A549 (cell line): ENCODE data around the gene ZNF354C. TPM values are rescaled to one million over a fixed set of nuclear protein-coding genes. Genes with fewer than 3 reads are reported as not detected.

Source experiments
- ATAC-seq, 2 experiments: fragments of 200-7000 bp in 1 of 2; fragments of >200 bp in 1 of 2; cut with Nextera tagmentation in 1 of 2; cut with Tn5 transposase in 1 of 2; 3 replicates each; pipeline versions ENCODE4 v1.8.0 to v1.9.1; 2018 to 2020; ENCODE audit warnings: mild to moderate bottlenecking in 1 of 2, moderate library complexity in 1 of 2
- CTCF ChIA-PET: fragments of 300-600 bp; sonication (Branson Sonifier 250); formaldehyde crosslinking; extraction: SDS; loops from one replicate; lab custom pipeline; 2021; ENCODE audit warnings: antibody characterized with exemption, inconsistent platforms; lab: Yijun Ruan, JAX
- POLR2A ChIA-PET: fragments of 350-600 bp; formaldehyde crosslinking; extraction: SDS; loops from one replicate; lab custom pipeline; 2021; ENCODE audit warnings: antibody characterized with exemption, inconsistent platforms; lab: Yijun Ruan, JAX
- DNase-seq, 2 experiments: peaks; one replicate each; pipeline versions ENCODE4 v3.0.0 to v3.0.0-alpha.2; 2011 to 2016; ENCODE audit warnings: low read depth in 1 of 2, low spot score in 1 of 2
- FAIRE-seq: peaks from 2 replicates; lab custom pipeline; 2011; peaks lifted over from hg19 to GRCh38; lab: Jason Lieb, UNC
- H3K27ac ChIP-seq, 2 experiments: fragments of >200 bp; sonication (Bioruptor Twin); formaldehyde crosslinking; 3 replicates each; pipeline ENCODE4 v1.5.1; 2016 to 2017
- H3K4me1 ChIP-seq: fragments of >200 bp; sonication (Bioruptor Twin); formaldehyde crosslinking; 3 replicates; pipeline ENCODE4 v1.6.1; 2016
- H3K4me2 ChIP-seq: fragments of >200 bp; sonication (Bioruptor Twin); formaldehyde crosslinking; 3 replicates; pipeline ENCODE4 v1.6.1; 2016
- H3K4me3 ChIP-seq: fragments of >200 bp; sonication (Bioruptor Twin); formaldehyde crosslinking; 3 replicates; pipeline ENCODE4 v1.5.1; 2016
- H3K9me3 ChIP-seq: fragments of >200 bp; sonication (Bioruptor Twin); formaldehyde crosslinking; 3 replicates; pipeline ENCODE4 v1.6.1; 2016
- CEBPB ChIP-seq, 2 experiments: fragments of >200 bp in 1 of 2; sonication (Bioruptor Twin) in 1 of 2; formaldehyde crosslinking in 1 of 2; IDR thresholded peaks; 2 replicates each; pipeline ENCODE4 v1.6.1; 2012 to 2016
- CHD4 ChIP-seq: fragments of 200-600 bp; sonication (generic); IDR thresholded peaks from 2 replicates; pipeline ENCODE4 v1.6.1; 2016; ENCODE audit warnings: antibody characterized with exemption, mild to moderate bottlenecking, borderline replicate concordance
- EHMT2 ChIP-seq: fragments of 200-600 bp; sonication (generic); IDR thresholded peaks from 2 replicates; pipeline ENCODE4 v1.6.1; 2016; ENCODE audit warnings: antibody characterized with exemption, low read depth, mild to moderate bottlenecking, moderate library complexity
- FOSB ChIP-seq: fragments of 250-450 bp; sonication (Bioruptor Pico); IDR thresholded peaks from 2 replicates; pipeline ENCODE4 v1.5.0; 2020; ENCODE audit warnings: mild to moderate bottlenecking, moderate library complexity
- FOSL2 ChIP-seq, 2 experiments: fragments of 450-650 bp in 1 of 2; fragments of >200 bp in 1 of 2; sonication (Bioruptor Twin) in 1 of 2; formaldehyde crosslinking; IDR thresholded peaks; 2 replicates each; pipeline versions ENCODE4 v1.5.0 to v1.6.1; 2016 to 2020; ENCODE audit warnings: mild to moderate bottlenecking in 1 of 2, moderate library complexity in 1 of 2
- FOXS1 ChIP-seq: fragments of 250-450 bp; sonication (Bioruptor Pico); IDR thresholded peaks from 2 replicates; pipeline ENCODE4 v1.5.0; 2020; ENCODE audit warnings: mild to moderate bottlenecking, moderate library complexity
- GATA3 ChIP-seq: IDR thresholded peaks from 2 replicates; pipeline ENCODE4 v1.6.1; 2012; ENCODE audit warnings: borderline replicate concordance
- HEYL ChIP-seq: fragments of 250-450 bp; sonication (Bioruptor Pico); IDR thresholded peaks from 2 replicates; pipeline ENCODE4 v1.8.0; 2021; ENCODE audit warnings: mild to moderate bottlenecking, moderate library complexity
- HOXB5 ChIP-seq: fragments of 250-450 bp; sonication (Bioruptor Pico); IDR thresholded peaks from 2 replicates; pipeline ENCODE4 v1.5.0; 2020; ENCODE audit warnings: mild to moderate bottlenecking, moderate library complexity
- NPAS2 ChIP-seq: fragments of 250-450 bp; sonication (Bioruptor Pico); IDR thresholded peaks from 2 replicates; pipeline ENCODE4 v1.8.0; 2022; ENCODE audit warnings: mild to moderate bottlenecking, moderate library complexity, borderline replicate concordance
- NR3C1 ChIP-seq: fragments of >200 bp; sonication (Bioruptor Twin); formaldehyde crosslinking; IDR thresholded peaks from 3 replicates; pipeline ENCODE4 v1.6.1; 2017
- PHF8 ChIP-seq: fragments of 200-600 bp; sonication (generic); IDR thresholded peaks from 2 replicates; pipeline ENCODE4 v1.6.1; 2016; ENCODE audit warnings: low read depth, mild to moderate bottlenecking, antibody characterized with exemption, moderate library complexity, borderline replicate concordance
- POLR2AphosphoS2 ChIP-seq: conservative IDR thresholded peaks from 2 replicates; pipeline ENCODE4 v1.6.1; 2012; ENCODE audit warnings: low read length, improper control_type of control experiment, inconsistent platforms
- RFX5 ChIP-seq: fragments of 450-650 bp; IDR thresholded peaks from 2 replicates; pipeline ENCODE4 v1.7.1; 2014; ENCODE audit warnings: antibody characterized with exemption, mild to moderate bottlenecking, moderate library complexity
- ZC3H11A ChIP-seq: fragments of 450-650 bp; IDR thresholded peaks from 2 replicates; pipeline ENCODE4 v1.6.1; 2014; ENCODE audit warnings: antibody characterized with exemption, mild to moderate bottlenecking
- ZFP36 ChIP-seq: fragments of 450-650 bp; IDR thresholded peaks from 2 replicates; pipeline ENCODE4 v1.6.1; 2014; ENCODE audit warnings: borderline replicate concordance; ENCODE audit not compliant: partially characterized antibody
- ZSCAN20 ChIP-seq: fragments of 250-450 bp; sonication (Bioruptor Pico); IDR thresholded peaks from 2 replicates; pipeline ENCODE4 v1.8.0; 2022; ENCODE audit warnings: mild to moderate bottlenecking, moderate library complexity
- whole genome bisulfite sequencing: methylation state at CpG from one replicate; pipeline ENCODE4 v1.1.6; 2017; ENCODE audit errors: missing lambda C conversion rate; 5-methylcytosine and 5-hydroxymethylcytosine counted together
- polyA plus RNA-seq, 4 experiments: library from polyadenylated mRNA; depleted of rRNA in 3 of 4; stranded (reverse); fragments of >200 nt; fragmentation: RNase III in 1 of 4; extraction: RNeasy Plus Mini Kit Qiagen cat#74134 plus additional on column Dnase treatment in 1 of 4; gene quantifications; 2 replicates in 3 of 4; 3 replicates in 1 of 4; pipeline ENCODE4 v1.2.3, GENCODE V29; 2011 to 2017
- TF ChIP-seq, protein P1 (sequence below): fragments of >200 bp; sonication (Bioruptor Twin); formaldehyde crosslinking; IDR thresholded peaks from 2 replicates; pipeline ENCODE4 v1.6.1; 2016
- TF ChIP-seq, protein P2 (sequence below): fragments of >200 bp; sonication (Bioruptor Twin); formaldehyde crosslinking; IDR thresholded peaks from 3 replicates; pipeline ENCODE4 v1.5.1; 2016
- TF ChIP-seq, protein P3 (sequence below): IDR thresholded peaks from 2 replicates; pipeline ENCODE4 v1.6.1; 2012; ENCODE audit warnings: low read depth, borderline replicate concordance
- TF ChIP-seq, protein P4 (sequence below): fragments of 250-450 bp; sonication (Bioruptor Pico); IDR thresholded peaks from 2 replicates; pipeline ENCODE4 v1.5.0; 2020; ENCODE audit warnings: low read depth, mild to moderate bottlenecking, moderate library complexity
- TF ChIP-seq, protein P5 (sequence below): fragments of >200 bp; sonication (Bioruptor Twin); formaldehyde crosslinking; IDR thresholded peaks from 3 replicates; pipeline ENCODE4 v1.6.1; 2016
- TF ChIP-seq, protein P6 (sequence below): fragments of 150-350 bp; IDR thresholded peaks from 2 replicates; pipeline ENCODE4 v1.6.1; 2014; ENCODE audit warnings: low read depth, mild to moderate bottlenecking, low read length

Gene ZNF354C
- polyA plus RNA-seq, 2 of the 4 experiments (the other 2 are of a cell fraction) = 1.7 to 2.3 TPM

DNA sequence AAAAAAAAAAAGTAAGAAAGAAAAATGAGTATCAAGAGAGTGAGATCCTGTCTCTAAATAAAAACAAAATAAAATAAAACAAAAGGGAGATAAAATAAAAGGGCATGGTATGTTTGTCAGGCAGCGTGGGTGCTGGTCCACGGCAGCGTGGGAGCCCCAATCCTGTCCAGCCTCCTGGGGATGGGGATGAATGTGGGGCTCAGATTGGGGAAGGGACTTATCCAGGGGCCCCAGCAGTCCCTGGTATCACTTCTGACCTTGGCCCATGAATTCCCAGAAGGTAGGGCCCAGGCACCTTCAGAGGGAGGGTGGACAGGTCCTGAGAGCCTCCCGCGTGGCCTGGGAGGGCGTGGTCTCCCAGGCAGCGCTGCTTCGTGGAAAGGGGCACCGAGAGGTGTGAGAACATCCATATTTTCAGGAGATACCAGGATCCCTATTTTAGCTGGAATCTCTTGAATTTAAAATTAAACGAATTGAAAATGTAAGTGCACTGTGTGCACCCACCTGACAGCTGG, 71.2 kb downstream of the ZNF354C start:
- Histone ChIP-seq H3K4me2 (no peak overlapping the region), H3K4me1 (no peaks in the 10 kb centered on the region), H3K9me3 (peaks cover 22% of the 10 kb centered on the region; the same call in 1 of the 3 replicates)
- POLR2A ChIA-PET = no interaction called here
- FAIRE-seq = no peak
- no peak for ATAC-seq
- CTCF ChIA-PET = no interaction called here
- no peak for TF ChIP-seq ZFP36
- TF ChIP-seq CEBPB (IDR thresholded peaks at IDR 0.05) = no peak
- no peak for TF ChIP-seq ZC3H11A
- TF ChIP-seq FOSL2 (IDR thresholded peaks at IDR 0.05) = no peak
- TF ChIP-seq FOSL2 (CRISPR knock-in tag; IDR thresholded peaks at IDR 0.05) = no peak
- TF ChIP-seq ZSCAN20 (CRISPR knock-in tag) = no peak
- TF ChIP-seq PHF8 = no peak
- TF ChIP-seq FOXS1 = no peak
- no peak for TF ChIP-seq EHMT2
- TF ChIP-seq, protein P1, sequence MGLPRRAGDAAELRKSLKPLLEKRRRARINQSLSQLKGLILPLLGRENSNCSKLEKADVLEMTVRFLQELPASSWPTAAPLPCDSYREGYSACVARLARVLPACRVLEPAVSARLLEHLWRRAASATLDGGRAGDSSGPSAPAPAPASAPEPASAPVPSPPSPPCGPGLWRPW = no peak
- TF ChIP-seq, all 56 proteins: peak for 0
- Histone ChIP-seq H3K4me3 (no peak overlapping the region), H3K27ac (no peak overlapping the region)
- WGBS = 3% methylated on average over 10 of the region's 10 CpGs
- DNase-seq = no peak

DNA sequence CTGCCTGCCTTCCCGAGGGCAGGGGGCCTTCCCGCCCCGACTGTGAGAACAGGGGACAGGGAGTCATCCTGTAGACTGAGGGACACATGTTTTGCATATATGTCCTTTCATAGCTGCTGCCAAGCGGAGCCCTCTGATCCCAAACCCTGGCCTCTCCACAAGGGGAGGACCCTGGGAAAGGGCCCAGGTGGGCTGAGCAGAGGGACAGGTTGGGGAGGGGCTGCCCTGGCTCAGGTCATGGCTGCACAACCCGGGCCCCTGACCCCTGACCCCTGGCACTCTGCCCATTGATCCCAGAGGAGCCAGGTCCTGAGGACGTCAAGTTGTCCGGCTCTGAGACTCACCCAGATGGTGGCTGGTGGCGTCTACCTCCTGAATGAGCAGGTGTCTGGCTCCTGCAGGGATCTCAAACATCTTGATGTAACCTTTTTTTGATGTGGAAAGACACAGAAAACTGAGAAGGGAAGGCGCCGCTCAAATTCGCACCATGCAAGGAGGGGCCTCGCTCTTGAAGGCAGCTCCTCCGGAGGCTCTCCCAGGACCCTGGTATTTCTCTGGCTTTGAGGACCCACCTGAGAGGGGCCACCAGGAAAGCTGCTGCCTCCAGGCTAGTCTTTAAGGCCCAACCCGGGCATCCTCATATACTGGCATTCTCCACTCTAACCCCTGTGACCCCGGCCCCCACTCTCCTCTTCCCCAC, 71.9 kb downstream of the ZNF354C start:
- POLR2A ChIA-PET = no interaction called here
- Histone ChIP-seq H3K4me3 (no peak overlapping the region), H3K27ac (no peak overlapping the region), H3K4me2 (no peak overlapping the region), H3K4me1 (no peaks in the 10 kb centered on the region), H3K9me3 (peaks cover 18% of the 10 kb centered on the region; the same call in 1 of the 3 replicates)
- no peak for ATAC-seq
- FAIRE-seq = no peak
- CTCF ChIA-PET = no interaction called here
- WGBS = 50% methylated on average over 14 of the region's 15 CpGs
- no peak for DNase-seq
- TF ChIP-seq EHMT2 (no peak), NPAS2 (CRISPR knock-in tag) (no peak), CHD4 (no peak), GATA3 (no peak), POLR2AphosphoS2 (no peak), NR3C1 (no peak), HEYL (CRISPR knock-in tag) (no peak), FOSL2 (IDR thresholded peaks at IDR 0.05) (no peak), FOSL2 (CRISPR knock-in tag; IDR thresholded peaks at IDR 0.05) (no peak), ZFP36 (no peak), PHF8 (no peak), RFX5 (no peak), FOSB (CRISPR knock-in tag) (no peak), HOXB5 (no peak)
- TF ChIP-seq, protein P2, sequence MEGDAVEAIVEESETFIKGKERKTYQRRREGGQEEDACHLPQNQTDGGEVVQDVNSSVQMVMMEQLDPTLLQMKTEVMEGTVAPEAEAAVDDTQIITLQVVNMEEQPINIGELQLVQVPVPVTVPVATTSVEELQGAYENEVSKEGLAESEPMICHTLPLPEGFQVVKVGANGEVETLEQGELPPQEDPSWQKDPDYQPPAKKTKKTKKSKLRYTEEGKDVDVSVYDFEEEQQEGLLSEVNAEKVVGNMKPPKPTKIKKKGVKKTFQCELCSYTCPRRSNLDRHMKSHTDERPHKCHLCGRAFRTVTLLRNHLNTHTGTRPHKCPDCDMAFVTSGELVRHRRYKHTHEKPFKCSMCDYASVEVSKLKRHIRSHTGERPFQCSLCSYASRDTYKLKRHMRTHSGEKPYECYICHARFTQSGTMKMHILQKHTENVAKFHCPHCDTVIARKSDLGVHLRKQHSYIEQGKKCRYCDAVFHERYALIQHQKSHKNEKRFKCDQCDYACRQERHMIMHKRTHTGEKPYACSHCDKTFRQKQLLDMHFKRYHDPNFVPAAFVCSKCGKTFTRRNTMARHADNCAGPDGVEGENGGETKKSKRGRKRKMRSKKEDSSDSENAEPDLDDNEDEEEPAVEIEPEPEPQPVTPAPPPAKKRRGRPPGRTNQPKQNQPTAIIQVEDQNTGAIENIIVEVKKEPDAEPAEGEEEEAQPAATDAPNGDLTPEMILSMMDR = no peak
- TF ChIP-seq, protein P3, sequence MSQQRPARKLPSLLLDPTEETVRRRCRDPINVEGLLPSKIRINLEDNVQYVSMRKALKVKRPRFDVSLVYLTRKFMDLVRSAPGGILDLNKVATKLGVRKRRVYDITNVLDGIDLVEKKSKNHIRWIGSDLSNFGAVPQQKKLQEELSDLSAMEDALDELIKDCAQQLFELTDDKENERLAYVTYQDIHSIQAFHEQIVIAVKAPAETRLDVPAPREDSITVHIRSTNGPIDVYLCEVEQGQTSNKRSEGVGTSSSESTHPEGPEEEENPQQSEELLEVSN = no peak
- TF ChIP-seq, protein P4, sequence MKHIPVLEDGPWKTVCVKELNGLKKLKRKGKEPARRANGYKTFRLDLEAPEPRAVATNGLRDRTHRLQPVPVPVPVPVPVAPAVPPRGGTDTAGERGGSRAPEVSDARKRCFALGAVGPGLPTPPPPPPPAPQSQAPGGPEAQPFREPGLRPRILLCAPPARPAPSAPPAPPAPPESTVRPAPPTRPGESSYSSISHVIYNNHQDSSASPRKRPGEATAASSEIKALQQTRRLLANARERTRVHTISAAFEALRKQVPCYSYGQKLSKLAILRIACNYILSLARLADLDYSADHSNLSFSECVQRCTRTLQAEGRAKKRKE = no peak
- TF ChIP-seq, protein P5, sequence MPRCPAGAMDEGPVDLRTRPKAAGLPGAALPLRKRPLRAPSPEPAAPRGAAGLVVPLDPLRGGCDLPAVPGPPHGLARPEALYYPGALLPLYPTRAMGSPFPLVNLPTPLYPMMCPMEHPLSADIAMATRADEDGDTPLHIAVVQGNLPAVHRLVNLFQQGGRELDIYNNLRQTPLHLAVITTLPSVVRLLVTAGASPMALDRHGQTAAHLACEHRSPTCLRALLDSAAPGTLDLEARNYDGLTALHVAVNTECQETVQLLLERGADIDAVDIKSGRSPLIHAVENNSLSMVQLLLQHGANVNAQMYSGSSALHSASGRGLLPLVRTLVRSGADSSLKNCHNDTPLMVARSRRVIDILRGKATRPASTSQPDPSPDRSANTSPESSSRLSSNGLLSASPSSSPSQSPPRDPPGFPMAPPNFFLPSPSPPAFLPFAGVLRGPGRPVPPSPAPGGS = no peak
- TF ChIP-seq, protein P6, sequence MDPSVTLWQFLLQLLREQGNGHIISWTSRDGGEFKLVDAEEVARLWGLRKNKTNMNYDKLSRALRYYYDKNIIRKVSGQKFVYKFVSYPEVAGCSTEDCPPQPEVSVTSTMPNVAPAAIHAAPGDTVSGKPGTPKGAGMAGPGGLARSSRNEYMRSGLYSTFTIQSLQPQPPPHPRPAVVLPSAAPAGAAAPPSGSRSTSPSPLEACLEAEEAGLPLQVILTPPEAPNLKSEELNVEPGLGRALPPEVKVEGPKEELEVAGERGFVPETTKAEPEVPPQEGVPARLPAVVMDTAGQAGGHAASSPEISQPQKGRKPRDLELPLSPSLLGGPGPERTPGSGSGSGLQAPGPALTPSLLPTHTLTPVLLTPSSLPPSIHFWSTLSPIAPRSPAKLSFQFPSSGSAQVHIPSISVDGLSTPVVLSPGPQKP = no peak
